GM18498 (cell line): ENCODE measurements around the gene PRTFDC1.

Experiments used
- ATAC-seq: cut with Tn5 transposase; IDR thresholded peaks from one replicate; pipeline ENCODE4 v1.9.1; 2021; ENCODE audit warnings: mild to moderate bottlenecking, moderate library complexity; ENCODE audit not compliant: unreplicated experiment

PRTFDC1 gene

DNA sequence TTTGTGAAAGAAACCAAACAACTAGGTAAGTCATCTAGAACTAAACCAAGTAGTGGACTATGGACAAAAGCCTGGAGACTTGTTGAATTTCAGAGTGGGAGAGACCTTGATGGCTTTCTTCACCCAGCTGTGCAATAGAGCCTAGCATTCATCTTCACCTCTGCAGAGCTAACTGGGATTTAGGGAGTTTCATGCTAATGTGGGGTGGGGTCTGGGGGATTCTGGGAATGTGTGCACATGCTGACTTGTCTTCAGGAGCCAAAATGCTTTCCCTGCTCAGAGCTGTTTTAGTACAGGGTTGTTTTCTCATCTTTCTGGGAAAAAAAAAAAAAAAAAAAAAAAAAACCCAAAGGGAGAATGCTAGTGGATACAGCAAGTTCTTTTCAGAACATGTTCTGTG is 147.4 kb downstream of the PRTFDC1 start:
- no peak for ATAC-seq

DNA sequence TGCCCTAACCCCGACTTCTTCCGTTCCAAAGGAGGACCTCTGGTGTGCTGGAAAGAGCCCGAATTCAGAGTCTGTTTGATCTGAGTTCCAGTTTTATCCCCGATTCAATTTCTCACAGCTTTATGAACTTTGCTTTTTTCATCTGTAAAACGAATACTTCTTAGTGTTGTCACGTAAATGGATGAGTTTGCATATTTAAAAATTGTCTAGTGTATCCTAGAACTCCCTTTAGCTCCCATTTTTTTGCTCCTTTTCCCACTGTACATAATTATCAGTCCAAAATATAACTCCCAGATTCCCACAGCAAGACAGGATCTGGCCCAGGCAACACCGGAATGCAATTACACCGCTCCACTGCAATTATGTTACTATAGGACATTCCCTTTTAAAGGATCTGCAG is 148.0 kb downstream of the PRTFDC1 start:
- ATAC-seq: no peak

DNA sequence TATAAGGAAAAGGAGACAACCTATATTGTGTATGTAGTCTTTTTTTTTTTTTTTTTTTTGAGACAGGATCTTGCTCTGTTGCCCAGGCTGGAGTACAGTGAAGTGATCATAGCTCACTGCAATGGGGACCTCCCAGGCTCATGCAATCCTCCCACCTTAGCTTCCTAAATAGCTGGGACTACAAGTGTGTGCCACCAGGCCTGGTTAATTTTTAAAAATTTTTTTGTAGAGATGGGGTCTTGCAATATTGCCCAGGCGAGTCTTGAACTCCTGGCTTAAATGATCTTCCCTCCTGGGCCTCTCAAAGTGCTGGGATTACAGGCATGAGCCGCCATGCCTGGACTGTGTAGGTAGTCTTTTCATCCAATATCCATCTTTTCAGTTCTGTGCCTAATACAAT is 150.0 kb downstream of the PRTFDC1 start:
- ATAC-seq: no peak

DNA sequence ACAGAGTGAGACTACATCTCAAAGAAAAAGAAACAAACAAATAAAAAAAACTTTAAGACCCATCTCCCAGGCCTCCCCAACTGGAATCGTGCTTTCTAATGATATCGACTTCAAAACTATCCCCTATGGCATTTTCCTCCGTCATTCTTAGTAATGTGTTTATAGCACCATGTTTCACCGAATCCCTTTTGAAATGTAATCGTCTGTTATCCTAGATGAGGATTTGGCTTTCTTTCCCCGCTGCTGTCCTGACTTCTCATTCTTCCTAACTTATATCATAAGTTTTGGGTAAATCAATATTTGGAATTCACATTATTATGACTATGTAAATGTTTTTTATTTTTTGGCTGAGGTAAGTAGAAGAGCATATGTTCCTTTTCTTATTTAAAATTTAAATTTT is 151.5 kb downstream of the PRTFDC1 start:
- ATAC-seq: no peak
